HL-60 (cell line): ENCODE results near the gene NBEAL2.

Source experiments
- CTCF ChIP-seq: IDR thresholded peaks from one replicate; pipeline ENCODE4 v1.5.1; 2011; ENCODE audit warnings: low read length, control low read depth, inconsistent platforms; ENCODE audit not compliant: insufficient read depth
- GABPA ChIP-seq: IDR thresholded peaks from 2 replicates; pipeline ENCODE4 v1.6.1; 2012; ENCODE audit warnings: low read depth
- POLR2AphosphoS5 ChIP-seq: IDR thresholded peaks from 2 replicates; pipeline ENCODE4 v1.6.1; 2012; ENCODE audit warnings: low read depth
- REST ChIP-seq: IDR thresholded peaks from 2 replicates; pipeline ENCODE4 v1.6.1; 2012; ENCODE audit warnings: low read depth; ENCODE audit not compliant: insufficient replicate concordance
- SPI1 ChIP-seq: IDR thresholded peaks from 2 replicates; pipeline ENCODE4 v1.6.1; 2012; ENCODE audit warnings: low read depth, mild to moderate bottlenecking, borderline replicate concordance

- TF ChIP-seq CTCF (no peak), POLR2AphosphoS5 (no peak), REST (no peak), GABPA (no peak), SPI1 (no peak)
Measured at GRCh38 chr3:46946416-46946815, 33.0 kb upstream of the NBEAL2 start.
